Immature natural killer cell (primary cell): ENCODE measurements around the gene LRMDA. TPM values are rescaled to one million over a fixed set of nuclear protein-coding genes. Genes with fewer than 3 reads are reported as not detected.

ENCODE experiments used
- DNase-seq, 3 donors: peaks; one replicate each; pipeline ENCODE4 v3.0.0; 2022; ENCODE audit warnings: mixed read lengths in 1 of 3
- H3K27ac Mint-ChIP-seq, 6 donors: one replicate each; pipeline ENCODE4 v1.8.0; 2020; ENCODE audit warnings: mixed read lengths in 6 of 6, mild to moderate bottlenecking in 5 of 6, inconsistent platforms in 4 of 6, moderate library complexity in 3 of 6
- H3K27me3 Mint-ChIP-seq, 3 donors: one replicate each; pipeline ENCODE4 v1.8.0; 2020 to 2021; ENCODE audit warnings: low read depth in 3 of 3, mild to moderate bottlenecking in 3 of 3, mixed read lengths in 3 of 3, moderate library complexity in 3 of 3, inconsistent platforms in 1 of 3
- H3K36me3 Mint-ChIP-seq, 3 donors: one replicate each; pipeline ENCODE4 v1.8.0; 2020; ENCODE audit warnings: mixed read lengths in 3 of 3, inconsistent platforms in 2 of 3, mild to moderate bottlenecking in 2 of 3
- H3K4me1 Mint-ChIP-seq, 2 donors: one replicate each; pipeline ENCODE4 v1.8.0; 2020; ENCODE audit warnings: inconsistent platforms in 2 of 2, mild to moderate bottlenecking in 2 of 2, mixed read lengths in 2 of 2, moderate library complexity in 1 of 2
- H3K4me3 Mint-ChIP-seq, 5 donors: one replicate each; pipeline ENCODE4 v1.8.0; 2020; ENCODE audit warnings: mild to moderate bottlenecking in 5 of 5, mixed read lengths in 5 of 5, inconsistent platforms in 3 of 5, moderate library complexity in 3 of 5
- H3K9me3 Mint-ChIP-seq, 6 donors: one replicate each; pipeline ENCODE4 v1.8.0; 2020; ENCODE audit warnings: mild to moderate bottlenecking in 6 of 6, mixed read lengths in 6 of 6, inconsistent platforms in 4 of 6, moderate library complexity in 3 of 6
- polyA plus RNA-seq, 3 donors: library from polyadenylated mRNA; unstranded; fragments of 300-500 nt; fragmentation: Illumina TruSeq; gene quantifications; one replicate each; pipeline ENCODE4 v1.2.3, GENCODE V29; 2021

Gene LRMDA
- polyA plus RNA-seq, 3 donors from 2014 or later = 1.7 to 14.2 (median 2.3) TPM

DNA sequence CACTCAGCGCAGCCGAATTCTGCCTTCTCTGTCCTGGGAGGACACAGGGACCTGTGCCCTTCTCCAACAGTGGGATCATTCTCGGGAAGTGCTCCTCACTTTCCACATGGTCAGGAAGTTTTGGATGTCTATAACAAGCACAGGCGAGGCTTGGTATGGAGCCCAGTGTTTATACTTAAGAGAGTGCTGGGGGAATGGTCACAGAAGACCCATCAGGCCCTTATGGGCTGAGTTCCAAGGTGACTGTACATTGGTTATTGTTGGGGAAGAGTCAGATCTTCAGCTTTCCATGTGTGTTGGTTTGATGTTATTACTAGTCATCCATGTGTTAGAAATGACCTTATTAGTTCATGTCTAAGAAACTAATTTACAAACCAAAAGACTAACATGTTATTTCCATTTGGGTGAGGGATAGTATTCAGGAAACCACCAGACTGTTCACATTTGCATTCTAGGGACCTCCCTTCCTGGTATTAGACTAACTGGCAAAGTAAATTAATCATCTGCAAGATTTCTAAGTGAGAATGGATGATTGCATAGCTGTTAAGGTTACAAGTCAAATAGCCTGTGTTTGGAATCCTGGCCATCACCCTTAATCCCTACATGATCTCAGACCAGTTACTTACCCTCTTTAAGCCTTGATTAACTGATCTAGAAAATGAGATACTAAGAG is 834.2 kb downstream of the LRMDA start:
- H3K27ac Mint-ChIP-seq = no peak overlapping the region
- no peaks in the 10 kb centered on the region for H3K27me3 Mint-ChIP-seq
- H3K4me3 Mint-ChIP-seq = no peak overlapping the region
- H3K4me1 Mint-ChIP-seq = no peaks in the 10 kb centered on the region
- no peaks in the 10 kb centered on the region for H3K36me3 Mint-ChIP-seq
- DNase-seq = no peak
- peaks cover 0 to 28% (median 9%) of the 10 kb centered on the region in 6 donors for H3K9me3 Mint-ChIP-seq

DNA sequence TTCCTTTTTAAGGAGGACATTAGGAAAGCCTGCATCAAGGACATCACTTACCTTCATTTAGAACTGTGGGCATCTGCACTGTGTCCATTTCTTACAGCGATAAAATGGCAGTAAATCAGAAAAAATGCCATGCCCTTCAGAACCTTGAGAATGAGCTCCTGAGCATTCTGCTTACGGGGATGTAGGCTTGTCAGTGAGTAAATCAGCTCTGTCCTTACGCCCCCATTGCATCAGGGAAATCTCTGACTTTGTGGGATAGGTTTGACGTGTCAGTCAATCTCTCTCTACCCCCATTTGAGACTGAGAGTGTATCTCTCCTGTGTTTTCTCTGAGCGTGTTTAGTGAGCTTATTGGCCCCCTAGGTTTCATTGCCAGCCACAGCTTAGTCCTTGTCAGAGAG is 837.1 kb downstream of the LRMDA start:
- Mint-ChIP-seq H3K9me3 (peaks cover 0 to 12% (median 0%) of the 10 kb centered on the region in 6 donors), H3K4me3 (no peak overlapping the region), H3K4me1 (no peaks in the 10 kb centered on the region), H3K27ac (no peak overlapping the region), H3K36me3 (no peaks in the 10 kb centered on the region), H3K27me3 (no peaks in the 10 kb centered on the region)
- no peak for DNase-seq

DNA sequence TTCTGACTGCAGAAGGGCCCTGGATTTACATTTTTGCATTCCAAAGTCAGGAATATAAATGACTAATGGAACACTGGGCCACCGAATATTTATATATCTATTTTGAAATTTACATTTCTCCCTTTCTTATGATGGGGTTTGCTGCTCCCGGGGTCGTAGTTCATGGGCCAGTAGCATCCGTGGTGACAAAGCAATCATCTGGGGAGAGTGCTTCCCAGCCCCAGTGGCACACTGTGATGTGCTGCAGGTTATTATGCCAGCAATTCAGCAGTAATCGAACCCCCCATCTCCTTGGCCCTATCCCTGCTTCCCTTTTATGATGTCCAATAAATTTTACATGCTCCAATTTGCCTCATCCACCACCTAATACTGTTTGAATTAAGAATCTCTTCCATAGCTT is 837.5 kb downstream of the LRMDA start:
- H3K4me1 Mint-ChIP-seq = no peaks in the 10 kb centered on the region
- H3K4me3 Mint-ChIP-seq = no peak overlapping the region

DNA sequence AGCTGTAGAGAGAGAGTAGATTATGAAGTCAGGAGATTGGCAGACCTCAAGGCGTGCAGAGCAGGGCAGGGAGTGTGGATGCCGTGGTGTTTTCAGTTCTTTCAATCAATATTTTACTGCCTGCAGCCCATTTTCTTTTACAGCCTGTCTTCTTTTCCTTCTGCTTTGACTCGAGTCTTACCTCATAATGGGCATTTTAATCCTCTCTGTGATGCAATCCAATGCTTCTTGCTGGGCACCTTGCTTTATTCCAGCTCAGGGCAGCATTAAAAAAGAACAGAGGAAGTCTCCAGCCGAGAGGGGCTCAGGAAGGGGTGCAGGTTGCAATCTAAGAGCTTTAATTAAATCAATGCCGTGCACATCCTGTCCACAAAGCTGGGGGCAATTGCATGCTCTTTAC is 839.0 kb downstream of the LRMDA start:
- peaks cover 0 to 26% (median 4%) of the 10 kb centered on the region in 6 donors for H3K9me3 Mint-ChIP-seq
- peaks cover 0 to under 1% (median under 1%) of the 10 kb centered on the region in 3 donors for H3K36me3 Mint-ChIP-seq
- H3K4me3 Mint-ChIP-seq = no peak overlapping the region
- no peak for DNase-seq
- no peaks in the 10 kb centered on the region for H3K4me1 Mint-ChIP-seq
- no peak overlapping the region for H3K27ac Mint-ChIP-seq
- H3K27me3 Mint-ChIP-seq = no peaks in the 10 kb centered on the region

More for the DNA sequence above, 837.5 kb downstream of the LRMDA start:
- Mint-ChIP-seq H3K9me3 (peaks cover 0 to 13% (median under 1%) of the 10 kb centered on the region in 6 donors), H3K27me3 (no peaks in the 10 kb centered on the region), H3K27ac (no peak overlapping the region), H3K36me3 (no peaks in the 10 kb centered on the region)
- DNase-seq = no peak

DNA sequence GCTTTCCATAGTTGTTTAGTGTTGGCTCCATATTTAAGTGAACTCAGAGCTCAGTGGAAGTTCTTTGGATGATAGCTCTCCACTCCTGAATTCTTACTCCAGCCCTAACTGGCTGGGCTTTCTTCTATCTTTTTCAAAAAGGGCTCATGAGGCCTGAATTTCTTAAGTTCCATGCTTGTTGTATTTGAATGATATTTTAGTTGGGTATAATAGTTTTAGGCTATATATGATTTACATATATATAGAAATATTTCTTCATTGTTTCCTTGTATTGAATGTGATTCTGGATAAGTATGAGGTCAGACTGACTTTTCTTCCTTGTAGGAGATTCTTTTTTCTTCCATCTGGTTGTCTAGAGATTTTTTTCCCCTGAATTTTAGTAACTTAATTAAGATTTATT is 843.5 kb downstream of the LRMDA start:
- peaks cover 0 to 4% (median 3%) of the 10 kb centered on the region in 3 donors for H3K36me3 Mint-ChIP-seq
- no peak overlapping the region for H3K27ac Mint-ChIP-seq
- peaks cover 0 to 5% (median 0%) of the 10 kb centered on the region in 3 donors for H3K27me3 Mint-ChIP-seq
- peaks cover 3 to 30% (median 12%) of the 10 kb centered on the region in 6 donors for H3K9me3 Mint-ChIP-seq
- no peaks in the 10 kb centered on the region for H3K4me1 Mint-ChIP-seq
- H3K4me3 Mint-ChIP-seq = no peak overlapping the region
- DNase-seq = no peak

DNA sequence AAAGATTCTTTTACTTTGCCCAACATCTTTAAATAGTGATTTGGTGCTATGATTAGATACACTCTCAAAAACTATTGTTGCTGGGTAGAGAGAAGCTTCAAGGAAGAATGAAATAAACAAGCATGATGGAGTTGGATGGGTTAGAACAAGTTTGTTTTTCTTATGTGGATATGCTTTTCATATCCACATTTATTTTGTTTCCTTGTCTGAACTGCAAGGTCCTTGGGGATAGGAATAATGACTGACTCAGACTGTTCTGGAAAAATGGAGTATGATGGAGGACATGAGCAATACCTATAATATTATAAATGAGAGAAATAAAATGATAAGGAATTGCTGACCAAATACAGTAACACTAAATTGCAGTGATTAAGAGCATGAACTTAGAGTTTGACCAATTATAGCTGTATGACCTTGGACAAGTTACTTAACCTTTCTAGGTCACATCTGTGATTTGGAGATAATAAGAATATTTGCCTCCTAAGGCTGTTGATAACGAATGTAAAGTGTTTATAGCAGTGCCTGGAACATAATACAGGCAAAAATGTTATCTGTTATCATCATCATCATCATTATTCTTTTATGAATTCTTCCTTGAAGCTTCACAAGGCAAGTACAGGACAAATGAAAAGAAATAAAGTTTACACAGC is 847.5 kb downstream of the LRMDA start:
- peaks cover 6 to 38% (median 13%) of the 10 kb centered on the region in 6 donors for H3K9me3 Mint-ChIP-seq
- no peak overlapping the region for H3K27ac Mint-ChIP-seq
- no peak for DNase-seq
- H3K4me1 Mint-ChIP-seq = no peaks in the 10 kb centered on the region
- no peak overlapping the region for H3K4me3 Mint-ChIP-seq
- H3K27me3 Mint-ChIP-seq = peaks cover 0 to 5% (median 2%) of the 10 kb centered on the region in 3 donors
- peaks cover 0 to 4% (median 3%) of the 10 kb centered on the region in 3 donors for H3K36me3 Mint-ChIP-seq

DNA sequence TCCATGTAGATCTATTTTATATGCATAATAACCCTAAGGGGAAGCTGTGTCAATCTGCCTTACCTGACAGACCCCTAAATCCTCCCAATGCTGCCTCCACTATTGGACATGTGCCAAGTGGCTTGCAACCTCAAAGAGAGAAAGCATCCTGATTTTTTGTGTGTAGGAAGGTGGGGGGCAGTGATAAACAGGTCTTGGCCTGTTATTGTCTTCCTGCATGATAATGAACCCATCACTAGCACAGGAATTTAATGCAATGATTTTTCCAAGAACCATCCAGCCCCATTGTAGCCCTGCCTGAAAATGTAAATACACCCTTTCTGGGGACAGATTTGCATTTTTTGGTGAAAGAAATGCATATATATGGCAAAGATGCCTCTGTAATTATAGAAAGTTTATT is 850.2 kb downstream of the LRMDA start:
- no peaks in the 10 kb centered on the region for H3K36me3 Mint-ChIP-seq
- H3K4me1 Mint-ChIP-seq = no peaks in the 10 kb centered on the region
- H3K9me3 Mint-ChIP-seq = peaks cover 1 to 18% (median 5%) of the 10 kb centered on the region in 6 donors
- H3K27me3 Mint-ChIP-seq = peaks cover 0 to 3% (median 2%) of the 10 kb centered on the region in 3 donors
- H3K4me3 Mint-ChIP-seq = no peak overlapping the region
- no peak for DNase-seq
- no peak overlapping the region for H3K27ac Mint-ChIP-seq

DNA sequence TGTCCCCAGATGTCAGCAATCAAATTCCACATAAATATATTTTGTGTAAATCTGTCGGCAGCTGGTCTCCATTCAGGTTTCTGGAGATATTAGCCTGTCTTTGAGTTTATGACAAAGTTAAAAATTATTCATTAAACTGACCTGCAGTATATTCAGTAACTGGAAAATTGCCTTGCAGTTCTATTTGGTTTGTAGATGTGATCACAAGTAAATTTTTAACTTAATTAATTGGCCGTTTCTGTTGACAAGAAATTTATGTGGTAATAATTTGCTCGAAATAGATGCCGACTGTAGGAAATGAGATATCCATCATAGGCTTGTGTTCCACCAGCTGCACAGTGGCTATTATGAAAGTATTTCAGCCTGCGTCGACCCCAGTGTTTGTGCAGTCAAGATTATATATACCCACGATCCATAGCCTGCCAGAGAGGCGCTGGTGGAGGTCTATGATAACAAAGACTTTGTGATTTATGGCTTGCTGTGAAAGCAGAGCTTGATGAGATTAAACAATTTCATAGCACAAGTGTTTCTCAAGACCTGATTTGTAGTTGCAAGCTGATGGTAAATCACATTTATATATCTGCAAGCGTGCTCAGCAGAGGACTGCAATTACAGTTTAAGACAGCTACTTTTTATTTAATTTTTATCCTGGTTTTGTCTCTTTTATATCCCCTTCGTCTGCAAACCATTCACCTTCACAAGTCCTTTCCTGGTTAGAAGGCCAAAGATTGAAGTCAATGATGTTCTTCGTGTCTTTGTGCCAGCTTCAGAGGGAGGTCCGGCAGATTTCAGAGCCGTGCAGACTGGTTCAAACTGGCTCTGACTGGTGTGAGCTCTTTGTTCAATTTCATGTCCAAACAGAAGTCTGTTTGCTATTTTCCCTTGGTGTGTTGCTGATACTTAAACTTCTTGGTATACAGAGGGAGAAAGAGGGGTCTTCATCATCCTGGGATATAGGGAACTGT is 850.9 kb downstream of the LRMDA start:
- Mint-ChIP-seq H3K36me3 (no peaks in the 10 kb centered on the region), H3K4me3 (no peak overlapping the region), H3K27me3 (peaks cover 0 to 2% (median 0%) of the 10 kb centered on the region in 3 donors)

DNA sequence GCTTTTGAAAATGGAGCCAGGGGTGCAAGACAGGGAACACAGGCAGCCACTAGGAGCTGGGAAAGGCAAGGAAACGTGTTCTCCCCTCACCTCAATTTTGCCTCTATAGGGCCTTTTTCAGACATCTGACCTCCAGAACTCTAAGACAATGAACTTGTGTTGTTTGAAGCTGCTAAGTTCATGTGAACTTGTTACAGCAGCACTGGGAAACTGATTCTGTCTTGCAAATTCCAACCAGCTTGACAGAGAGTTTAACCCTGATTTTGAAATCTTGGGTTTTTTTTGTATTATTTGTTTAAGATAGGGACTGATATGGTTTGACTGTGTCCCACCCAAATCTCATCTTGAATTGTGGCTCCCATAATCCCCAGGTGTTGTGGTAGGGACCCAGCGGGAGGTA is 852.9 kb downstream of the LRMDA start:
- H3K27me3 Mint-ChIP-seq = peaks cover 0 to 2% (median 0%) of the 10 kb centered on the region in 3 donors

More for the DNA sequence above, 850.9 kb downstream of the LRMDA start:
- Mint-ChIP-seq H3K9me3 (peaks cover 1 to 16% (median 5%) of the 10 kb centered on the region in 6 donors), H3K4me1 (no peaks in the 10 kb centered on the region), H3K27ac (no peak overlapping the region)
- DNase-seq = no peak

DNA sequence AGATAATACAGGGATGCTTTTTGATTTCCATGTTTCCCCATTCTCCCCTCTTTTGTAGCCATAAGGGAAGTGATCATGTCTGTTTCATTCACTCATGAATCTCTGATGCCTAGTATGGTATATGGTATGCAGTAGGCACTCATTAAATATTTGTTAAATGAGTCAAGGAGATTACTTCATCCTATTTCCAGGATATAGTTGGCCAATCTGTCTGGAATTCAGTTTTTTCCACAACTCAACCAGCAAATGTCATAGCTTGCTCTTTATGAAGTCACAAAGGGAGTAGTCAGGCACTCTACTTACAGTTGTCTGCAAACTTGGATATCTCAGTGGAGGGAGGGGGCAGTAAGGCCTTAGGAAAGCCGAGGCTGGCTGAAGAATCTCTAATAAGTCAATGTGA is 853.6 kb downstream of the LRMDA start:
- H3K4me1 Mint-ChIP-seq = no peaks in the 10 kb centered on the region
- H3K9me3 Mint-ChIP-seq = peaks cover 0 to 8% (median 4%) of the 10 kb centered on the region in 6 donors
- peaks cover 0 to 2% (median 0%) of the 10 kb centered on the region in 3 donors for H3K27me3 Mint-ChIP-seq
- H3K4me3 Mint-ChIP-seq = no peak overlapping the region
- H3K36me3 Mint-ChIP-seq = no peaks in the 10 kb centered on the region
- no peak overlapping the region for H3K27ac Mint-ChIP-seq
- DNase-seq = no peak

More for the DNA sequence above, 852.9 kb downstream of the LRMDA start:
- DNase-seq = no peak
- H3K9me3 Mint-ChIP-seq = peaks cover 0 to 11% (median 4%) of the 10 kb centered on the region in 6 donors
- H3K27ac Mint-ChIP-seq = no peak overlapping the region
- H3K4me3 Mint-ChIP-seq = no peak overlapping the region
- no peaks in the 10 kb centered on the region for H3K36me3 Mint-ChIP-seq
- no peaks in the 10 kb centered on the region for H3K4me1 Mint-ChIP-seq

DNA sequence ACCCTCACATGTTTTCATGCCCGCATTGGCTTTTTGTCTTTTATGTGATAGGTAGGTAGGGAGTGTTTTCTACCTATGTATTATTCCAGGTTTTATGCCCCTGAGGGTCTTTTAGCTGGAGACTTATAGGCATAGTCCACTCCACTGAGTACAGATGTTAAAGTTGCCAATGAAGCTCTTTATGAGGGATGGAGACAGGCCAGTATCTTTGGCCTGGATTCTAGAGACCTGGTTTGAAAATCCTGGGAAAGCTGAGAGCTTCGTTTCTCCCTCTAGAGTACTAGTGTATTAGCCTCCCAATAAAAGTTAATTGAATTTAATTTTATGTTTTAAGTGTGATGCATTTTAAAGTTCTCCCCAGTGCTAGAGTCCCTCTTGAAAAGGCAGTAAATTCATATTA is 854.1 kb downstream of the LRMDA start:
- Mint-ChIP-seq H3K4me3 (no peak overlapping the region), H3K27ac (no peak overlapping the region), H3K27me3 (peaks cover 0 to 2% (median 0%) of the 10 kb centered on the region in 3 donors), H3K9me3 (peaks cover 0 to 7% (median 4%) of the 10 kb centered on the region in 6 donors), H3K36me3 (no peaks in the 10 kb centered on the region), H3K4me1 (no peaks in the 10 kb centered on the region)
- DNase-seq = no peak

DNA sequence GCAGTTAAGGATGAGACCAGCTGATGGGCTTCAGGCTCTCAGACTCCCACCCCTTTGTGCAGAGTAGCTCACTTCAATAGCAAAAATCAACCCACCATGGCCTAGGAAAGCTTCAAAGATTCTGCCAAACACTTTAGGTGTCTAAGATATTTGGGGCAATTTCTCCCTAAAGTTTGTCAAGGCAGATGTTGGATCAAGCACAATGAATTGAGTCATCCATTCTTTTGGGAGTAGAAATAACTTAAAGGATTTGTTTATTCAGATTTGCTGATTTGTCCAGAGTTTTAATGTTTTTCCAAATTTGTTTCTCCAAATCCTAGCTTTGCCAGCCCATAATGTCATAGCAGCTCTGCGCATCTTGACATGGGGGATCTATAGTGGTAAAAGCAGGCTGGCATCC is 855.1 kb downstream of the LRMDA start:
- no peak for DNase-seq
- H3K27ac Mint-ChIP-seq = no peak overlapping the region
- no peaks in the 10 kb centered on the region for H3K4me1 Mint-ChIP-seq
- no peaks in the 10 kb centered on the region for H3K36me3 Mint-ChIP-seq
- H3K4me3 Mint-ChIP-seq = no peak overlapping the region
- peaks cover 0 to 7% (median 4%) of the 10 kb centered on the region in 6 donors for H3K9me3 Mint-ChIP-seq
- peaks cover 0 to 2% (median 0%) of the 10 kb centered on the region in 3 donors for H3K27me3 Mint-ChIP-seq

DNA sequence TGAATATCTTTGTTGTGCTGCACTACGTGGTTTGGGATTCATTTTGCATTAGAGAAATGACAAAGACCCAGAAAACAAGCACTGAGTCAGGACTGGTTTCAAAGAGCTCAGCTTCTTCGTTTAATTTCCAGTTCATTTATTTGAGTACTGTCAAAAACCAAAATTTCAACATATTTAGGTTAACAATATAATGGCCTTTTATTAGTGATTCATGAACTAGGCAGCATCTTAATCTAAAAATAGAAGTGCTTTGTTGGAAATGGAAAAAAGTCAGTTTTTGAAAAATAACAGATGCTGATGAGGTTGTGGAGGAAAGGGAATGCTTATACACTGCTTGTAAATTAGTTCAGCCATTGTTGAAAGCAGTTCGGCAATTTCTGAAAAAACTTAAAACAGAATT is 856.4 kb downstream of the LRMDA start:
- peaks cover 0 to 7% (median 3%) of the 10 kb centered on the region in 6 donors for H3K9me3 Mint-ChIP-seq

More for the DNA sequence above, 856.4 kb downstream of the LRMDA start:
- H3K4me1 Mint-ChIP-seq = no peaks in the 10 kb centered on the region
- no peaks in the 10 kb centered on the region for H3K36me3 Mint-ChIP-seq
- DNase-seq = no peak
- H3K4me3 Mint-ChIP-seq = no peak overlapping the region
- H3K27ac Mint-ChIP-seq = no peak overlapping the region
- no peaks in the 10 kb centered on the region for H3K27me3 Mint-ChIP-seq
